NT2/D1 (cell line): ENCODE measurements around the gene TNFRSF13B.

Experiments used
- SUZ12 ChIP-seq: IDR thresholded peaks from 2 replicates; pipeline ENCODE4 v1.6.1; 2011; ENCODE audit not compliant: insufficient read length, insufficient read depth; ENCODE audit errors: extremely low read depth
- YY1 ChIP-seq: IDR thresholded peaks from 2 replicates; pipeline ENCODE4 v1.6.1; 2011; ENCODE audit not compliant: insufficient read length, insufficient read depth

DNA sequence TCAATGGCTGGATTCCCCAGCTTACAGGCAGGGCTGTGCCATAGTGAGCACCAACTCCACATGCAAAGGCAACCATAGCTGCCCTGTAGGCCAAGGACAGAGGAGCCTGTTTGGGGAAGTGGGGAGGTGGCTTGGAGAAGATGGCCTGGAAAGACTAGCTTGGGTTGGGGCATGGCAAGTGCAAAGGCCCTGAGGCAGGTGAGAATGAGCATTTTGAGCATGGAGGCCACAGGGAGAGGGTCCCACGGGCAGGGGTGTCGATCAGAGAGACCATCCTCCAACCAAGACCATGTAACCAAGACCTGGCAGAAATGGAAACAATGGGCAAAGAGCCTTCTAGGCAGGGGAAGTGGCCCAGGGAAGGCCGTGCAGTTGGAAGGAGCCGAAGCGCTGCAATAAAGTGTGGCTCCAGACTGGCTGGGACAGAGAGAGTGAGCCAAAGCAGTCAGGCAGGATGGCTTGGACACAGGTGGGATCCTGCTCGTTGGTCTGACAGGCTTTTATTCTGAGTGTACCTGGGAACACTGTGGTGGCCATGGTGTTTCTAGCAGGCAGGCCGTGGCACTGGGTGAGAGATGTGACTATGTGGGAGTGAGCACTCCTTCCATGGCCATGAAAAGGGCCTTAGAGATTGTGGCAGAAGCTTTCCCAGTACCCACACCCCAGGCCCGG lies 45.6 kb upstream of the TNFRSF13B start:
- no peak for TF ChIP-seq YY1
- no peak for TF ChIP-seq SUZ12
